HCT116 (cell line): ENCODE data around the gene CD68.

Experiments
- CEBPB ChIP-seq: IDR thresholded peaks from 2 replicates; pipeline ENCODE4 v1.6.1; 2012; ENCODE audit warnings: low read depth
- CTCF ChIP-seq, 3 experiments: fragments of 200-600 bp in 1 of 3; sonication (generic) in 1 of 3; IDR thresholded peaks in 2 of 3; conservative IDR thresholded peaks in 1 of 3; 2 replicates each; pipeline ENCODE4 v1.5.1; 2012 to 2017; ENCODE audit warnings: low read depth in 2 of 3, low read length in 2 of 3, antibody characterized with exemption in 1 of 3, borderline replicate concordance in 1 of 3, control low read depth in 1 of 3, mild to moderate bottlenecking in 1 of 3, mixed read lengths in 1 of 3, mixed run types in 1 of 3, moderate library complexity in 1 of 3; ENCODE audit not compliant: insufficient read depth in 1 of 3
- EZH2 ChIP-seq: fragments of 200-600 bp; sonication (generic); IDR thresholded peaks from 2 replicates; pipeline ENCODE4 v1.6.1; 2017; ENCODE audit warnings: antibody characterized with exemption, mixed run types
- POLR2A ChIP-seq: IDR thresholded peaks from 2 replicates; pipeline ENCODE4 v1.7.0; 2011; ENCODE audit warnings: borderline replicate concordance; ENCODE audit not compliant: insufficient read depth, insufficient read length; ENCODE audit errors: extremely low read depth
- POLR2AphosphoS5 ChIP-seq: IDR thresholded peaks from 2 replicates; pipeline ENCODE4 v1.6.1; 2011; ENCODE audit warnings: mild to moderate bottlenecking, low read depth, low read length, moderate library complexity
- RAD21 ChIP-seq: IDR thresholded peaks from 2 replicates; pipeline ENCODE4 v1.6.1; 2012; ENCODE audit warnings: low read depth, mild to moderate bottlenecking
- YY1 ChIP-seq: IDR thresholded peaks from 2 replicates; pipeline ENCODE4 v1.6.1; 2011; ENCODE audit warnings: low read length, low read depth, moderate library complexity, mild to moderate bottlenecking; ENCODE audit not compliant: insufficient replicate concordance; ENCODE audit errors: extremely low read depth
- ZBTB33 ChIP-seq: IDR thresholded peaks from 2 replicates; pipeline ENCODE4 v1.6.1; 2011; ENCODE audit warnings: mild to moderate bottlenecking, low read length, moderate library complexity; ENCODE audit not compliant: insufficient replicate concordance; ENCODE audit errors: extremely low read depth
- ZFX ChIP-seq: fragments of 450-650 bp; IDR thresholded peaks from 2 replicates; pipeline ENCODE4 v1.6.1; 2017
- TF ChIP-seq, protein P1 (sequence below): IDR thresholded peaks from 2 replicates; pipeline ENCODE4 v1.6.1; 2012

DNA sequence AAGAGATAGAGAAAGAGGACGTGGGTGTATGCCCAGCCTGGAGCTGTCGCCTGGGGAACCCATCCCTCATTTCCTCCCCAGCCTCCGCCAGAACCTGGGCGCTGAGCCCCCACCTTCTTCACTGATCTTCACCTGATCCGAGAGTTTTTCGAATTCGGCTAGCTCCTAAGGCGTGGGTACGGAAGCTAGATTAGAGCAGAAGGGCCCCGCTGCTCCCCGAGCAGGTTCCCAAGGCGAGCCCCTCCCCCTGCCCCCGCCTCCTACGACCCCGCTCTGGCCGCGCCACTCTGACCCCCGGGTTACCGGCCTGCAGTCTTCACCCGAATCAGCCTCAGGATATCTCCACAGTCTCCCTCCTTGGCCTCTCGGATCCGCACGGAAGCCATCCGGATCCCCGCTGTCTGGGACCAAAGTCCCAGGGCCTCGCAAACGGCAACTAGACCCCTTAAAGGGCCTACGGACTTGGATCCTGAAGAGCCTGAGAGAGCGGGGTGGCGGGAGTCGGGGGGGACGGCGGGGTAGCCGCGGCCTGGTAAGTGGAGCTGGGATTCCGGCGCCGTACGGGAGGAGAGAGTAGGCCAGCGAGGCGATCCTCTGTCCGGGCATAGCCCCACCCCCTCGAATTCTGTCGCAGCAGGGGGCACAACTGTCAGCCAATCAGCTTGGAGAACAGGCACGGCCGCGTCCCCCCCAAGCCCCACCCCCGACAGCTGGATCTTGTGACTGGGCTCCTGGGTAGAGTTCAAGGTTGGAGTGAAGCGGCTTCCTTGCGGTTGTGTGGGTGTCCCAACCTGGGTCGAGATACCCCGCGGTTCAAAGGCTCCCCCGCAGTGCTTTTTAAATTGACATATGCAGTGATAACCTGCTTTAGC, 48.0 kb downstream of the CD68 start, which contains the start of gene SAT2:
- no peak for TF ChIP-seq EZH2
- TF ChIP-seq POLR2AphosphoS5, result peak; percentile 90
- TF ChIP-seq YY1, result no peak
- no peak for TF ChIP-seq RAD21
- TF ChIP-seq ZFX, result peak; percentile 83; the same call in 1 of the 2 replicates
- TF ChIP-seq CEBPB, result no peak
- TF ChIP-seq ZBTB33, result no peak
- TF ChIP-seq CTCF (IDR thresholded peaks at IDR 0.05 in 2 of 3, conservative IDR thresholded peaks at IDR 0.05 in 1 of 3; ENCODE audit: borderline replicate concordance in 1 of 3, insufficient read depth in 1 of 3, low read depth in 2 of 3, low read length in 2 of 3), result no peak
- peak; percentile 34 for TF ChIP-seq POLR2A
- TF ChIP-seq, protein P1, sequence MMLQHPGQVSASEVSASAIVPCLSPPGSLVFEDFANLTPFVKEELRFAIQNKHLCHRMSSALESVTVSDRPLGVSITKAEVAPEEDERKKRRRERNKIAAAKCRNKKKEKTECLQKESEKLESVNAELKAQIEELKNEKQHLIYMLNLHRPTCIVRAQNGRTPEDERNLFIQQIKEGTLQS, result no peak
